ENCODE measurements around the gene PTGFRN.

DNA sequence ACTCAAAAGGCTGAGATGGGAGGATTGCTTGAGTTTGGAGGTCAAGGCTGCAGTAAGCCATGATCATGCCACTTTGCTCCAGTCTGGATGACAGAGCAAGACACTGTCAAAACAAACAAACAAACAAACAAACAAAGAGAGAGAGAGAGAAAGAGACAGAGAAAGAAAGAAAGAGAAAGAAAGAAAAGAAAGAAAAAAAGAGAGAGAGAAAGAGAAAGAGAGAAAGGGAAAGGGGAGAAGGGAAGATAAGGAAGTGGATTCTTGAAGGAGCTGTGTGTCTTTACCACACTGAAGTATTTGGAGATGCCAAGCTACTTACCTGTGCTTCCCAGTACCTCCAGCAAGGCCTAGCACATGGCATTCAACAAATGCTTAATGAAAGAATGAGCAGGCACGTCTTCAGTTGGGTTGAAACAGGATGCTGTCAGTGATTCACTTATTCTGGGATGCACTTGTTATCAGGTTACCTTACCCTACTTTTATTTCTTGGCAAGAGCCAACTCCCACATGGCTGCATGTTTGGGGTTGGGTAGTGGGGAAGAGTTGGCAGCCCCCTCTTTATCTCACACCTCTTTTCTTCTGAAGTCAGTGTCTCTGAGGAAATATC lies 120.7 kb downstream of the PTGFRN start:
- TF ChIP-seq EZH2phosphoT487 (IDR thresholded peaks at IDR 0.05; ENCODE audit: unreplicated experiment): no peak
- TF ChIP-seq CTCF (conservative IDR thresholded peaks at IDR 0.05; ENCODE audit: low read depth in 2 of 2): no peak
- TF ChIP-seq EZH2 (IDR thresholded peaks at IDR 0.05; ENCODE audit: low read depth, unreplicated experiment): no peak
- TF ChIP-seq POLR2AphosphoS5 (IDR thresholded peaks at IDR 0.05; ENCODE audit: low read depth): no peak
